ENCODE measurements around the gene DYNLRB1.
"Not testable (repeated sequence)": the region's sequence is repeated elsewhere in the genome, so short reads cannot be mapped to it uniquely, and the experiment has no call there.

The DYNLRB1 gene

GRCh38 chr20:34512955-34513419 lies 3.2 kb upstream of the DYNLRB1 start:
- in situ Hi-C loops (cut with HindIII; ENCODE audit: low sequenced_read_pairs): no loop called here
- no peak for TF ChIP-seq CTCF (IDR thresholded peaks at IDR 0.05; ENCODE audit: low read depth, low read length)
- H3K4me3 ChIP-seq (ENCODE audit: low read depth, low read length): no peak overlapping the region
- no peak for DNase-seq (ENCODE audit: low read depth, low spot score)

GRCh38 chr20:34514034-34514433 lies 2.2 kb upstream of the DYNLRB1 start:
- H3K4me3 ChIP-seq (ENCODE audit: low read depth, low read length); in situ Hi-C loops (cut with HindIII; ENCODE audit: low sequenced_read_pairs); DNase-seq (ENCODE audit: low read depth, low spot score): not testable (repeated sequence)

GRCh38 chr20:34514897-34515483 lies 1.2 kb upstream of the DYNLRB1 start:
- in situ Hi-C loops (cut with HindIII; ENCODE audit: low sequenced_read_pairs): no loop called here
- TF ChIP-seq CTCF (IDR thresholded peaks at IDR 0.05; ENCODE audit: low read depth, low read length): no peak
- peak overlapping the region; percentile 89 for H3K4me3 ChIP-seq (ENCODE audit: low read depth, low read length)
- no peak for DNase-seq (ENCODE audit: low read depth, low spot score)

GRCh38 chr20:34515484-34516246 lies 557 bp upstream of the DYNLRB1 start:
- H3K4me3 ChIP-seq (ENCODE audit: low read depth, low read length): peak overlapping the region; percentile 89
- TF ChIP-seq CTCF (IDR thresholded peaks at IDR 0.05; ENCODE audit: low read depth, low read length): no peak
- peak; percentile 52 for DNase-seq (ENCODE audit: low read depth, low spot score)
- in situ Hi-C loops (cut with HindIII; ENCODE audit: low sequenced_read_pairs): no loop called here

- H3K4me3 ChIP-seq (ENCODE audit: low read depth, low read length): peak overlapping the region; percentile 89
- in situ Hi-C loops (cut with HindIII; ENCODE audit: low sequenced_read_pairs): no loop called here
- TF ChIP-seq CTCF (IDR thresholded peaks at IDR 0.05; ENCODE audit: low read depth, low read length): no peak
- peak; percentile 22 for DNase-seq (ENCODE audit: low read depth, low spot score)
Observed at GRCh38 chr20:34517114-34517505, 888 bp downstream of the DYNLRB1 start.

GRCh38 chr20:34518863-34519262 lies 2.6 kb downstream of the DYNLRB1 start:
- DNase-seq (ENCODE audit: low read depth, low spot score); in situ Hi-C loops (cut with HindIII; ENCODE audit: low sequenced_read_pairs); H3K4me3 ChIP-seq (ENCODE audit: low read depth, low read length): not testable (repeated sequence)

GRCh38 chr20:34519841-34520240 lies 3.6 kb downstream of the DYNLRB1 start:
- in situ Hi-C loops (cut with HindIII; ENCODE audit: low sequenced_read_pairs); H3K4me3 ChIP-seq (ENCODE audit: low read depth, low read length); DNase-seq (ENCODE audit: low read depth, low spot score): not testable (repeated sequence)
